ENCODE results near the gene FMNL2. TPM values are rescaled to one million over a fixed set of nuclear protein-coding genes. Genes with fewer than 3 reads are reported as not detected.

The FMNL2 gene
- total RNA-seq, 1 experiment from 2014 or later, result 33.6 TPM

- no peak overlapping the region for H2BK5ac ChIP-seq (ENCODE audit: insufficient read length, low read length)
- H3K4me1 ChIP-seq (ENCODE audit: insufficient read depth, low read length), result no peaks in the 10 kb centered on the region; the same call in 1 of the 2 replicates
- H2AFZ ChIP-seq (ENCODE audit: low read length), result no peak overlapping the region
- Mint-ChIP-seq H3K27me3 (ENCODE audit: low read depth) (no peaks in the 10 kb centered on the region), H3K4me3 (no peak overlapping the region), H3K4me1 (peaks cover 13 to 16% of the 10 kb centered on the region in 2 experiments), H3K36me3 (ENCODE audit: insufficient read depth in 1 of 3, low read depth in 3 of 3) (no peaks in the 10 kb centered on the region), H3K27ac (no peak overlapping the region; a peak in 1 of 7 replicates), H3K9me3 (no peaks in the 10 kb centered on the region)
- no peak overlapping the region for H4K91ac ChIP-seq (ENCODE audit: insufficient read length, low read depth, low read length)
- no peak for TF ChIP-seq CTCF (conservative IDR thresholded peaks at IDR 0.05)
- no peak overlapping the region for H4K8ac ChIP-seq (replicated peaks; ENCODE audit: insufficient read length, low read depth, low read length)
- H4K20me1 ChIP-seq (ENCODE audit: control insufficient read depth, insufficient read depth, insufficient read length), result no peaks in the 10 kb centered on the region
- DNase-seq, result no peak
- H3K4me2 ChIP-seq (ENCODE audit: insufficient read depth, insufficient read length, low read length), result no peak overlapping the region
- H3K27ac ChIP-seq (ENCODE audit: insufficient read length, low read depth, low read length), result no peak overlapping the region
- H3K18ac ChIP-seq (ENCODE audit: insufficient read length, low read depth, low read length), result peak overlapping the region; percentile 50
- H3K4ac ChIP-seq (ENCODE audit: low read depth, low read length), result no peak overlapping the region
- no peak overlapping the region for H2AK5ac ChIP-seq (ENCODE audit: insufficient read length, low read length)
- no peak overlapping the region for H2BK120ac ChIP-seq (ENCODE audit: low read depth, low read length, poor library complexity, severe bottlenecking)
- H2BK15ac ChIP-seq (ENCODE audit: low read depth, low read length), result no peak overlapping the region
- no peak overlapping the region for H2BK12ac ChIP-seq (ENCODE audit: insufficient read length, low read depth, low read length)
- no peaks in the 10 kb centered on the region for H3K79me1 ChIP-seq (ENCODE audit: insufficient read depth, low read depth, low read length, poor library complexity, severe bottlenecking)
- no peaks in the 10 kb centered on the region for H3K23me2 ChIP-seq (ENCODE audit: insufficient read length, low read depth, low read length, poor library complexity, severe bottlenecking)
- H3K27me3 ChIP-seq (ENCODE audit: insufficient read depth, low read length), result no peaks in the 10 kb centered on the region
- H3T11ph ChIP-seq (ENCODE audit: low read length), result no peak overlapping the region
- no CpG with 5 or more reads among the region's 5 CpGs for WGBS (ENCODE audit: extremely low coverage, insufficient read length, low lambda C conversion rate)
- H3K79me2 ChIP-seq (ENCODE audit: insufficient read depth, low read length), result peaks cover 4% of the 10 kb centered on the region; the same call in 1 of the 2 replicates
- no peak overlapping the region for H4K5ac ChIP-seq (ENCODE audit: insufficient read length, low read depth, low read length)
- no peak overlapping the region for H3K23ac ChIP-seq (ENCODE audit: insufficient read length, low read depth, low read length)
- no peak overlapping the region for H2BK20ac ChIP-seq (ENCODE audit: low read depth, low read length, poor library complexity, severe bottlenecking)
- no peak overlapping the region for H3K14ac ChIP-seq (ENCODE audit: insufficient read depth, low read length)
- H3K56ac ChIP-seq (ENCODE audit: insufficient read length, low read depth, low read length), result no peak overlapping the region
- H3K9me3 ChIP-seq (ENCODE audit: control insufficient read depth, low read depth, low read length), result no peaks in the 10 kb centered on the region
- H3K9ac ChIP-seq (ENCODE audit: extremely low read depth, insufficient read length, low read length), result no peak overlapping the region
These were observed 175.6 kb downstream of the FMNL2 start for GRCh38 chr2:152510621-152511020.

Measured in H9 (cell line).